GM21619 (cell line): ENCODE data around the gene CORO6.
A peak's percentile ranks its signal among the peaks of the same experiment; 100 is the strongest.

ENCODE experiments used
- ATAC-seq: cut with Tn5 transposase; IDR thresholded peaks from one replicate; pipeline ENCODE4 v1.9.1; 2021; ENCODE audit not compliant: unreplicated experiment

The CORO6 gene

DNA sequence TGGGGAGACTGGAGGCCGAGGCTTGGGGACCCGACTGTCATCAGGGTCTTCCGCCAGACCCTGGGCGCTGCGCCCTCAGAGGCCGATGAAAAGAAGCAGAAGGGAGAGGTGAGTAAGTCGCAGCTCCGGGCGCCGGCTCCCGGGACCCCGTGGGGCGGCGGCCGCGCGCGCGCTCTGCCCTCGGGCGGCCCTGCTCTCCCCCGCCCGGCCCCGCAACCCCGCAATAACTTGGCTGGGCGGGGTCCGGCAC lies 55.5 kb downstream of the CORO6 start:
- ATAC-seq, result peak; percentile 5

DNA sequence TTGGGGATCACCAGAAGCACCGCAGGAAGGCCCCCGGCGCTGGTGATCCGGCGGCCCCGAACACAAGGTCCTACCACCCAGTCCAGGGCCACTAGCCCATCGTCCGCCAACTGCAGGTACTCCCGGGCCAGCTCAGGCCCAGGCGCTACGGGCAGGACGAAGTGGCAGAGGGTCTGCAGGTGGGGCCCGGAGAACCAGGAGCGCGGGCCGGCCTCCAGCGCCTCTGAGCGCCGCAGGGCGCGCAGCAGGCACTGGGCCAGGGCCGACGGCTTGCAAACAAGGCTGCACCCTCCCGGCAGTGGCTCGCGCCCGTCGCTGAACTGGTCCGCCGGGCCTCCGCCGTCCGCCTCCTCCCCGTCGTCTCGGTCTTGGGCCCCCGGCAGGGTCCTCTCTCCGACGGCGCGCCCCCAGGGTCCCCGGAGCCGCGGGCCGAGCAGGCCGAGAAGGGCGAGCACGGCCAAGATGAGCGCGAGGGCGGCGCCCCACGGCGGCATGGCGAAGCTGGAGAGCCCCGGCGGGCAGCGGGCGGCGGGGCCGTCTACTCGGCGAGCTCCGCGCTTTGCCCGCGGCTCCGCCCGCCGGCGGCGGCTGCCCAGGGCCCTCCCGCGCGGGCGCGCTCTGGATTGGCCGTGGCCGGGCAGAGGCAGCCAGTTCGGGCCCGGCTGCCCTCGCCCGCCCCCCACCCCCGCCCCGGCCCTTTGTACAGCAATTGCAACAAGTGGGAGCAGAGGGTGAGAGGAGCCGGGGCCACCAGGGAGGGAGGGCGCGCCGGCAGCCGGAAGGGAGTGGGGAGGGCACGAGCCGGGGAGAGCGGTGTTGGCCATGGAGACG lies 56.0 kb downstream of the CORO6 start, which contains the start of gene ABHD15:
ABHD15 (minus strand) TSS at position 565 of the 831 bp plus-strand sequence; CDS start at position 494, 71 bp downstream.
- ATAC-seq, result peak; percentile 28

DNA sequence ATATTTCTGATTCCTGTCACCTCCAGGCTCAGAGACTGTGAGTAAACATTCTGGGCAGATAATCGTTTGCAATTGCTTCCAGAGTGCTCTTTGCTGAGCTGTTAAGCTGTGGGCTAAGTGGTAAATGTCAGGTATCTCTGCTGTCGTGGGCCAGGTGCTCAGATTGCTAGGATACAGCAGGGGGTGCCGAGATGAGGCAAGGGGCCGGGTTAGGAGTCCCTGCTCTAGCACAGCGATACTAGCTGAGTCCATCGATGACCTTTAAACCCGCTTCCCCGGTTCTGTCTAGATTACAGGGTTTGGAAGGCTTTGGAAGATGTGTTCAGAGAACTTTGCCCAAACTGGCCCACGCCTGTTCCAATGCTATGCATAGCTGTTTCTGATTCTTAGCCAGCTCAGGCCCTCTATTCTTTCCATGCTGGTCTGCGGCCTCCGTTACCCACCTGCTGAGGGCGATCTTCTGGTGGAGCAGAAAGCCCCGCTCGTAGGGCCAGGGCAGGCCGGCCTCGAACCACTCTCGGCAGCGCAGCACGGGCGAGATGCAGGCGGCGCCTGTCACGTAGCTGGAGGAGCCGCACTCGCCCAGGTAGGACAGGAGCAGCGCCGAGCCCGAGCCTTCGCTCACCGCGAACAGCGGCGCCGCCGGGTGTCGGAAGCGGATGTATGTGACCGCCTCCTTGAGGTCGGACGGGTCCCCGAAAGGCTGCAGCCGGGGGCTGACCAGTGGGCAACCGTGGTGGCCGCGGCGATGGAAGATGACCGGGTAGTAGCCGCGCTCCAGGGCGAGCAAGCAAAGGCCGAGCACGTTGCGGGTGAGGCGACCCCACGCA lies 56.9 kb downstream of the CORO6 start:
- ATAC-seq, result no peak
